DMS153 treated with DMSO at 0.1 percent for 48 hours (cell line): ENCODE data around the gene MANEAL.
"Not testable (repeated sequence)": the region's sequence is repeated elsewhere in the genome, so short reads cannot be mapped to it uniquely, and the experiment has no call there.

Experiments used
- DNase-seq: peaks from one replicate; lab custom pipeline; 2025; ENCODE audit not compliant: unreplicated experiment; lab: John Stamatoyannopoulos, UW

Gene MANEAL

GRCh38 chr1:37793773-37794371 is at the start of gene MANEAL:
TSS of gene MANEAL (plus strand) at chr1:37793847. CDS start at chr1:37794183, 336 bp downstream.
- DNase-seq: peak; percentile 85

- no peak for DNase-seq
Measured at GRCh38 chr1:37746806-37747205, 46.8 kb upstream of the MANEAL start.

GRCh38 chr1:37748565-37748964 is 45.1 kb upstream of the MANEAL start:
- DNase-seq: no peak

- DNase-seq: no peak
Measured at GRCh38 chr1:37752213-37752582, 41.4 kb upstream of the MANEAL start.

- peak; percentile 24 for DNase-seq
Measured at GRCh38 chr1:37752583-37753471, 40.8 kb upstream of the MANEAL start.

GRCh38 chr1:37753473-37754321 is 40.0 kb upstream of the MANEAL start:
- DNase-seq: no peak

GRCh38 chr1:37755290-37755689 is 38.4 kb upstream of the MANEAL start:
- no peak for DNase-seq

GRCh38 chr1:37755951-37756560 is 37.6 kb upstream of the MANEAL start:
- DNase-seq: no peak

GRCh38 chr1:37759451-37759850 is 34.2 kb upstream of the MANEAL start:
- no peak for DNase-seq

GRCh38 chr1:37761416-37762095 is 32.1 kb upstream of the MANEAL start:
- no peak for DNase-seq

GRCh38 chr1:37762516-37762915 is 31.1 kb upstream of the MANEAL start:
- no peak for DNase-seq

- no peak for DNase-seq
Measured at GRCh38 chr1:37763791-37764413, 29.7 kb upstream of the MANEAL start.

GRCh38 chr1:37764414-37764825 is 29.2 kb upstream of the MANEAL start:
- DNase-seq: no peak

GRCh38 chr1:37764888-37765441 is 28.7 kb upstream of the MANEAL start, which contains the start of gene EPHA10:
TSS of gene EPHA10 (minus strand) at chr1:37765120. CDS start at chr1:37765066, 54 bp downstream.
- DNase-seq: no peak

- no peak for DNase-seq
Measured at GRCh38 chr1:37765916-37766664, 27.6 kb upstream of the MANEAL start.

- no peak for DNase-seq
Measured at GRCh38 chr1:37767488-37767887, 26.2 kb upstream of the MANEAL start.

GRCh38 chr1:37771440-37771839 is 22.2 kb upstream of the MANEAL start:
- not testable (repeated sequence) for DNase-seq

GRCh38 chr1:37776946-37777516 is 16.6 kb upstream of the MANEAL start:
- DNase-seq: no peak

- DNase-seq: no peak
Measured at GRCh38 chr1:37778654-37779053, 15.0 kb upstream of the MANEAL start.
